NCI-H2196 (cell line): ENCODE data around the gene A4GALT.
"Not testable (repeated sequence)": the region's sequence is repeated elsewhere in the genome, so short reads cannot be mapped to it uniquely, and the experiment has no call there.

ENCODE experiments used
- DNase-seq: peaks from one replicate; lab custom pipeline; 2025; ENCODE audit not compliant: unreplicated experiment; lab: John Stamatoyannopoulos, UW

A4GALT gene

GRCh38 chr22:42720263-42721044, at the start of gene A4GALT:
TSS of gene A4GALT (minus strand) at chr22:42720870. CDS start at chr22:42693951, 26,919 bp downstream.
- DNase-seq: peak; percentile 28

- DNase-seq: no peak
Observed at GRCh38 chr22:42770448-42770726, 49.7 kb upstream of the A4GALT start.

- no peak for DNase-seq
Observed at GRCh38 chr22:42769574-42770447, 49.1 kb upstream of the A4GALT start.

GRCh38 chr22:42769238-42769573, 48.5 kb upstream of the A4GALT start:
- no peak for DNase-seq

GRCh38 chr22:42768385-42769035, 47.8 kb upstream of the A4GALT start:
- no peak for DNase-seq

- no peak for DNase-seq
Observed at GRCh38 chr22:42766860-42767259, 46.2 kb upstream of the A4GALT start.

- DNase-seq: no peak
Observed at GRCh38 chr22:42764895-42765363, 44.3 kb upstream of the A4GALT start.

GRCh38 chr22:42763965-42764480, 43.4 kb upstream of the A4GALT start:
- no peak for DNase-seq

- no peak for DNase-seq
Observed at GRCh38 chr22:42760806-42761565, 40.3 kb upstream of the A4GALT start.

- DNase-seq: no peak
Observed at GRCh38 chr22:42758931-42759629, 38.4 kb upstream of the A4GALT start.

- DNase-seq: not testable (repeated sequence)
Observed at GRCh38 chr22:42755553-42755952, 34.9 kb upstream of the A4GALT start.

GRCh38 chr22:42755121-42755520, 34.5 kb upstream of the A4GALT start:
- not testable (repeated sequence) for DNase-seq

- no peak for DNase-seq
Observed at GRCh38 chr22:42754658-42755057, 34.0 kb upstream of the A4GALT start.

- DNase-seq: no peak
Observed at GRCh38 chr22:42752912-42753311, 32.2 kb upstream of the A4GALT start.

GRCh38 chr22:42752230-42752746, 31.6 kb upstream of the A4GALT start:
- DNase-seq: no peak

- DNase-seq: not testable (repeated sequence)
Observed at GRCh38 chr22:42750421-42750820, 29.8 kb upstream of the A4GALT start.

GRCh38 chr22:42747701-42748513, 27.2 kb upstream of the A4GALT start:
- DNase-seq: no peak

GRCh38 chr22:42745118-42745517, 24.4 kb upstream of the A4GALT start:
- no peak for DNase-seq

- DNase-seq: no peak
Observed at GRCh38 chr22:42743501-42743991, 22.9 kb upstream of the A4GALT start.
